GM13976 (cell line): ENCODE data around the gene WASL.

ENCODE experiments used
- DNase-seq: peaks from one replicate; pipeline ENCODE4 v3.0.0; 2012; ENCODE audit warnings: low spot score
- in situ Hi-C: fragments of 300-500 bp; cut with MboI; formaldehyde crosslinking; loops from one replicate; pipeline ENCODE4 v1.12.0; 2022; ENCODE audit warnings: low sequenced_read_pairs, mixed read lengths, inconsistent platforms; ENCODE audit not compliant: unreplicated experiment
- TF ChIP-seq, protein P1 (sequence below): IDR thresholded peaks from 2 replicates; pipeline ENCODE4 v1.5.1; 2012; ENCODE audit warnings: borderline replicate concordance, mild to moderate bottlenecking; ENCODE audit not compliant: insufficient read depth; ENCODE audit errors: extremely low read depth, missing control alignments, control extremely low read depth

WASL gene

DNA sequence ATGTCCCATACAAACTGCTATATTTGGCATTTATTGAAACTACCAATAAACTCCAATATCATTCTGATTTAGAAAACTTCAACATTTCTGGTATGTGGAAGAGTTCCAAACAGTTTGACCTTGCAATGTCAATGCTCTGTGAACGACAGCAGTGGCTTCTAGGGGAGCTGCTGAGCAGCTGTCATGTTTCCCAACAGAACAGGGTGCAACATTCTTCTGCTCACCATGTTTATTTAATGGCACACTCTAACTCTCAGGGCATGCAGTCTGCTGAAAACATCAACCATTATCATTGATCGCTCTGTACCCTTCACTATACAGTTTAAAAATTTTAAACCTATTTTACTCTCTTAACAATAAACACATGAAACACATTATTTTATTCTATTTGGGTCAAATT, 67.2 kb downstream of the WASL start:
- in situ Hi-C loops: loop anchor here (25.0 kb wide), 1 partner anchor 181 kb away; no protein-coding TSS in a partner anchor
- TF ChIP-seq, protein P1, sequence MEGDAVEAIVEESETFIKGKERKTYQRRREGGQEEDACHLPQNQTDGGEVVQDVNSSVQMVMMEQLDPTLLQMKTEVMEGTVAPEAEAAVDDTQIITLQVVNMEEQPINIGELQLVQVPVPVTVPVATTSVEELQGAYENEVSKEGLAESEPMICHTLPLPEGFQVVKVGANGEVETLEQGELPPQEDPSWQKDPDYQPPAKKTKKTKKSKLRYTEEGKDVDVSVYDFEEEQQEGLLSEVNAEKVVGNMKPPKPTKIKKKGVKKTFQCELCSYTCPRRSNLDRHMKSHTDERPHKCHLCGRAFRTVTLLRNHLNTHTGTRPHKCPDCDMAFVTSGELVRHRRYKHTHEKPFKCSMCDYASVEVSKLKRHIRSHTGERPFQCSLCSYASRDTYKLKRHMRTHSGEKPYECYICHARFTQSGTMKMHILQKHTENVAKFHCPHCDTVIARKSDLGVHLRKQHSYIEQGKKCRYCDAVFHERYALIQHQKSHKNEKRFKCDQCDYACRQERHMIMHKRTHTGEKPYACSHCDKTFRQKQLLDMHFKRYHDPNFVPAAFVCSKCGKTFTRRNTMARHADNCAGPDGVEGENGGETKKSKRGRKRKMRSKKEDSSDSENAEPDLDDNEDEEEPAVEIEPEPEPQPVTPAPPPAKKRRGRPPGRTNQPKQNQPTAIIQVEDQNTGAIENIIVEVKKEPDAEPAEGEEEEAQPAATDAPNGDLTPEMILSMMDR: no peak
- no peak for DNase-seq

- in situ Hi-C loops: loop anchor here (25.0 kb wide), 1 partner anchor 182 kb away; no protein-coding TSS in a partner anchor
Measured at GRCh38 chr7:123680580-123680979, 68.2 kb downstream of the WASL start.

DNA sequence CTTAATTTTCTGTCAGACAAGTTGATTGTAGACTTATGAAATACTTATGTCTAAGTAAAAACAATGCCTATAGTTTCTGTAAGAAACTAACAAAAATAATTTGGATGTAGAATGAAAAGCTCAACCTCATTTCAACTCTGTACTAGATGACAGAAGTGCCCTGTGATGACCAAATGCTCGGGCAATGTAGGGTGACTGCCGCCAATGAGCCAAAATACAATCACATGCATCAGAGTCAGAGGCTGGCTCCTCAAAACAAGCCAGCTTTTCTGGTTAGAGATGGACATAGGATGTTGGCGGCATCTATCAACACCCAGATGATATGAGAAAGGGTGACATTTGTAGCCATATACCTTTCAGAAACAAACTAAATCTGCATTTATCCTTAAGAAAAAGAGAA, 69.2 kb downstream of the WASL start:
- TF ChIP-seq, protein P1: no peak
- DNase-seq: no peak
- in situ Hi-C loops: loop anchor here (25.0 kb wide), 1 partner anchor 183 kb away; no protein-coding TSS in a partner anchor

More at GRCh38 chr7:123680580-123680979, 68.2 kb downstream of the WASL start:
- TF ChIP-seq, protein P1: no peak
- no peak for DNase-seq

- TF ChIP-seq, protein P1: no peak
- in situ Hi-C loops: loop anchor here (25.0 kb wide), 1 partner anchor 185 kb away; no protein-coding TSS in a partner anchor
- DNase-seq: no peak
Measured at GRCh38 chr7:123677061-123677715, 71.6 kb downstream of the WASL start.

GRCh38 chr7:123675181-123675473, 73.7 kb downstream of the WASL start:
- DNase-seq: no peak
- in situ Hi-C loops: loop anchor here (25.0 kb wide), 1 partner anchor 187 kb away; no protein-coding TSS in a partner anchor

GRCh38 chr7:123674399-123675180, 74.2 kb downstream of the WASL start:
- DNase-seq: no peak
- in situ Hi-C loops: loop anchor here (25.0 kb wide), 1 partner anchor 188 kb away; no protein-coding TSS in a partner anchor
- TF ChIP-seq, protein P1: no peak

More at GRCh38 chr7:123675181-123675473, 73.7 kb downstream of the WASL start:
- TF ChIP-seq, protein P1: no peak
